ENCODE results near the gene TMEM74B. TPM values are rescaled to one million over a fixed set of nuclear protein-coding genes. Genes with fewer than 3 reads are reported as not detected.

Gene TMEM74B
- total RNA-seq, 1 experiment from 2014 or later = 4.9 TPM

DNA sequence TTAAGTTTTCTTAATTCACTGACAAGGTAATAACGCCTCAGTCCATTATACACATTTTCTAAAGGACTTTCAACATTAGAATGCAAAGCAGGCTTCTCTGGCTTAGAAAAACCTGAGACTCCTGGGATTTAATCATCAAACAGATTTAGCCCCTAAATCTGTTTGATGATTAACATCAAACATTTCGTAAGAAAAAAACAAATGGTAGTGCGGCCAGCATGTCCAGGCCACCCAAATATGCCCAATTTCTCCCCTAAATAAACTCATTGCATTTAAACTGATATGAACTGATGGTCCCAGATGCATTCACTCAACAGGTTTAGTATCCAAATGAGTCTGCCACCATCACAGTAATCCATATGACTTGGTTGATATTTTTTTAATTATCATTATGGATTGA is 6.2 kb downstream of the TMEM74B start:
- Histone ChIP-seq H3K9ac (ENCODE audit: extremely low read depth, insufficient read length, low read length) (no peak overlapping the region), H3K4ac (ENCODE audit: low read depth, low read length) (no peak overlapping the region), H3K23me2 (ENCODE audit: insufficient read length, low read depth, low read length, poor library complexity, severe bottlenecking) (no peaks in the 10 kb centered on the region), H4K91ac (ENCODE audit: insufficient read length, low read depth, low read length) (no peak overlapping the region), H3K79me1 (ENCODE audit: insufficient read depth, low read depth, low read length, poor library complexity, severe bottlenecking) (no peaks in the 10 kb centered on the region), H3K23ac (ENCODE audit: insufficient read length, low read depth, low read length) (no peak overlapping the region), H2BK20ac (ENCODE audit: low read depth, low read length, poor library complexity, severe bottlenecking) (no peak overlapping the region), H3K56ac (ENCODE audit: insufficient read length, low read depth, low read length) (no peak overlapping the region), H4K20me1 (ENCODE audit: control insufficient read depth, insufficient read depth, insufficient read length) (no peaks in the 10 kb centered on the region), H3K4me2 (ENCODE audit: insufficient read depth, insufficient read length, low read length) (no peak overlapping the region), H2BK12ac (ENCODE audit: insufficient read length, low read depth, low read length) (no peak overlapping the region), H3K18ac (ENCODE audit: insufficient read length, low read depth, low read length) (no peak overlapping the region), H3K14ac (ENCODE audit: insufficient read depth, low read length) (no peak overlapping the region), H4K5ac (ENCODE audit: insufficient read length, low read depth, low read length) (no peak overlapping the region), H2AFZ (ENCODE audit: low read length) (no peak overlapping the region), H3K27me3 (ENCODE audit: insufficient read depth, low read length) (peaks cover 4% of the 10 kb centered on the region; the same call in 1 of the 2 replicates), H2BK120ac (ENCODE audit: low read depth, low read length, poor library complexity, severe bottlenecking) (no peak overlapping the region), H3K4me1 (ENCODE audit: insufficient read depth, low read length) (0 out of 2 replicates have a peak, but pooled peaks cover 3% of the 10 kb centered on the region), H2BK5ac (ENCODE audit: insufficient read length, low read length) (no peak overlapping the region), H2AK5ac (ENCODE audit: insufficient read length, low read length) (no peak overlapping the region), H3K79me2 (ENCODE audit: insufficient read depth, low read length) (no peaks in the 10 kb centered on the region), H4K8ac (replicated peaks; ENCODE audit: insufficient read length, low read depth, low read length) (no peak overlapping the region), H2BK15ac (ENCODE audit: low read depth, low read length) (no peak overlapping the region), H3K27ac (ENCODE audit: insufficient read length, low read depth, low read length) (no peak overlapping the region), H3T11ph (ENCODE audit: low read length) (no peak overlapping the region), H3K9me3 (ENCODE audit: control insufficient read depth, low read depth, low read length) (no peaks in the 10 kb centered on the region)
- Mint-ChIP-seq H3K27ac (no peak overlapping the region), H3K27me3 (ENCODE audit: low read depth) (peaks cover 24% of the 10 kb centered on the region), H3K9me3 (no peaks in the 10 kb centered on the region), H3K4me1 (peaks cover 7 to 14% of the 10 kb centered on the region in 2 experiments), H3K4me3 (no peak overlapping the region), H3K36me3 (ENCODE audit: insufficient read depth in 1 of 3, low read depth in 3 of 3) (peaks cover 1 to 15% (median 4%) of the 10 kb centered on the region in 3 experiments; a peak in 5 of 7 replicates)
- no CpG with 5 or more reads among the region's 3 CpGs for WGBS (ENCODE audit: extremely low coverage, insufficient read length, low lambda C conversion rate)
- DNase-seq = no peak
- TF ChIP-seq, protein P1, sequence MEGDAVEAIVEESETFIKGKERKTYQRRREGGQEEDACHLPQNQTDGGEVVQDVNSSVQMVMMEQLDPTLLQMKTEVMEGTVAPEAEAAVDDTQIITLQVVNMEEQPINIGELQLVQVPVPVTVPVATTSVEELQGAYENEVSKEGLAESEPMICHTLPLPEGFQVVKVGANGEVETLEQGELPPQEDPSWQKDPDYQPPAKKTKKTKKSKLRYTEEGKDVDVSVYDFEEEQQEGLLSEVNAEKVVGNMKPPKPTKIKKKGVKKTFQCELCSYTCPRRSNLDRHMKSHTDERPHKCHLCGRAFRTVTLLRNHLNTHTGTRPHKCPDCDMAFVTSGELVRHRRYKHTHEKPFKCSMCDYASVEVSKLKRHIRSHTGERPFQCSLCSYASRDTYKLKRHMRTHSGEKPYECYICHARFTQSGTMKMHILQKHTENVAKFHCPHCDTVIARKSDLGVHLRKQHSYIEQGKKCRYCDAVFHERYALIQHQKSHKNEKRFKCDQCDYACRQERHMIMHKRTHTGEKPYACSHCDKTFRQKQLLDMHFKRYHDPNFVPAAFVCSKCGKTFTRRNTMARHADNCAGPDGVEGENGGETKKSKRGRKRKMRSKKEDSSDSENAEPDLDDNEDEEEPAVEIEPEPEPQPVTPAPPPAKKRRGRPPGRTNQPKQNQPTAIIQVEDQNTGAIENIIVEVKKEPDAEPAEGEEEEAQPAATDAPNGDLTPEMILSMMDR (conservative IDR thresholded peaks at IDR 0.05) = no peak

Measured in H9 (cell line).